ENCODE results near the gene CTBP2.
"Not testable (repeated sequence)": the region's sequence is repeated elsewhere in the genome, so short reads cannot be mapped to it uniquely, and the experiment has no call there.

CTBP2 gene

DNA sequence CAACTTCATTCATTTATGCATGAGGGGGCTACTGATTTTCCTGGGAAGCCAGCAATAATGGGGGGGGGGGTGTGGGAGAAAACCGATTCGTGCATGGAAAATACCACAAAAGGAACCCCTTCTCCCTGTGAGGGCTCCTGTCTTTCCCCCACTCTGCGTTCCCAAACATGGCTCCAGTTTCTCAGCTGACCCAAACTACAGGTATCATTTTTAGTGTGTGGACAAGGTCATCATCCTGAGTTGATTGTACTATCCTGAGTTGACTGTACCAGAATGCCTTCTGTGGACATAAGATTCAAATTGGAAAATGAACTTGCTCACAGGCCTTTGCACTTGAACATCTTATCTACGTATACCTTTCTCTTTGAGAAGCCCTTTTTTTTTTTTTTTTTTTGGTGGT is 168.5 kb downstream of the CTBP2 start:
- DNase-seq = no peak

DNA sequence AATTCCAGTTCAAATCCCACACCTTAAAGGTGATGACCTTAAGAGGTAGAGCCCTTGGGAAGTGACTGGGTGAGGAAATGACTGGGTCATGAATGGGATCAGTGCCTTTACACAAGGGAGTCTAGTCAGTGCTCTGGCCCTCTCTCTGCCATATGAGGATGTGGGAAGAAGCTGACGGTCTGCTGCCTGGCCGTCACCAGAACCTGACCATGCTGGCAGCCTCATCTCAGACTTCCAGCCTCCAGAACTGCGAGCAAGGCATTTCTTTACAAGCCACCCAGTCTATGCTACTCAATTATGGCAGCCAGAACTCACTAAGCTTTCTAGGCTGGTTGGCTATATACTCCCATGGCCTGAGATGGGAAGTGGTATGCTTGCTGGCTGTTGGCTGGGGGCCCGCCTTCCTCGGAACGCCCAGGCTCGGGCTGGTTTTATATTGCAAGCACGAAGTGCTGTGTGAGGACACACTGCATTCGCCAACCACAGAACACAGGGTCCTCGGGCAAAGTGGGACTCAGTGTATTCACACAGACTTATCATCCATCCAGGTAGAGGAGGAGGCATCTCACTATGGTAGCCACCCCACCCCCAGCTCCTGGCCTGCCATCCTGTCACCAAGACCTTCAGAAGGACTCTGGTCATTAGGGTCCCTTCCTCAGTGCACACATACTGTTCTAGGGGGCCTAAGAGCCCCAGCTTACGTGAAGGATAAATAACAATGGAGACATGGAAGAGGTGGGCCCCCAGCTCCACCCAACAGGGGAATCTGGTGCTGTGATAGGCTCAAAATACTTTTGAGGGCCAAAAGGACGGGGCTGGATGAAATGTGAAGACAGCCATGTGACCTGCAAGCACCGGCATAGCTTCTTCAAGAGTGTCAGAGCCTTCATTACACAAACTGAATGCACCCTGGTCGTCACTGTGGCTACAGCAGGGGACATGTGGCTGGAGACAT is 169.4 kb downstream of the CTBP2 start:
- DNase-seq = no peak

GRCh38 chr10:124989526-124989925 is 170.8 kb downstream of the CTBP2 start:
- no peak for DNase-seq

GRCh38 chr10:124988753-124989152 is 171.6 kb downstream of the CTBP2 start:
- not testable (repeated sequence) for DNase-seq

DNA sequence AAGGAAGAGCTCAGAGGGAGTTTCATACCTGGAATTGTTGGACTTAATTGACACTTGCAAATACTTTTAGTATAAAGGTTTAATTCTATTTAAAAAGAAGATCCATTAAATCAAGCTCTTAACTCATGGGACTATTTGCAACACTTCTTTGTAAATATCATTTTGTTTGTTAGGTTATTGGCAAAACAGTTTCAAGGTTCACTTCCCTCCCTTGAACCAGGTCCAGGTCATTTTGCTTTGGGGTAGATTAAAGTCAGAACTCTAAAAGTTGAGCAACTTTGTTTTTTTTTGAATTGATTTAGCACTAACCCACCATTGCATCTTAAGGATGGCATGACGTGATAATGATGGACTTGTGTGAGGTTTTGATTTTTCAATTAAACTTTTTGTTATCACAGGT is 172.6 kb downstream of the CTBP2 start:
- DNase-seq = no peak

DNA sequence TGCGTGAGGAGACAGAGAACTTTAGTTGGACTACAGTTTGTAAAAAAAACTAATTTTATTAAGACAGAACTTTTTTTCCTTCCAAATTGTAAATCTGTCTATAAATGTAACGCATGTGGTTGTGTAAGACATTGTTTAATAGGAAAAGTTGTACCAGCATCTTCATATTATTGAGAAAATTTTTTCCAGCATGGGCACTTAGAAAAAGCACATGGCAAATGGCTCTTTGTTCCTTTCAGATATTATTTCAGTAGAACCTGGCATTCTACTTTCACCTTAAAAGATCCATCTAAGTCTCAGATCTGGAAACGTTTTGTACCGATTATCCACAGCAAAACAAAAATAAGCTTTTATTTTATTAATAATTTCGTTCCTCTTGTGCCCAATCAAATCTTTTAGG is 175.2 kb downstream of the CTBP2 start:
- DNase-seq = no peak

DNA sequence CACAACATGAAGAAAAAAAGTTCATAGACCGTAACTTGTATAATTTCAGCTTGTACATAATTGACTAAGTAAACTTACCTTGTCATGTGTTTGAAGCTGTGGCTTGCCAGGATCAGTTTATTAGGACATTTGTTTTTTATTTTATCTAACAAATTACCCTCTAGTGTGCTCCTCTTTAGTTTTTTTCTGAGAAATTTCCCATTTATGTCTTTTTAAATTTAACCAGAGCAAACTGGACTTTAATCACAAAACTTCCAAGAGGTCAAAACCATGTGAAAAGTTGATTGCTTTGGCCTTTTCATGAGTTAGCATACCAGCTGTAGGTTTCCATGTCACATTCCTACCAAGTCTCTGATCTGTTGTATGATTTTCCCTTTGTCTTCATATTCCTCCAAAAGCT is 176.0 kb downstream of the CTBP2 start:
- no peak for DNase-seq

DNA sequence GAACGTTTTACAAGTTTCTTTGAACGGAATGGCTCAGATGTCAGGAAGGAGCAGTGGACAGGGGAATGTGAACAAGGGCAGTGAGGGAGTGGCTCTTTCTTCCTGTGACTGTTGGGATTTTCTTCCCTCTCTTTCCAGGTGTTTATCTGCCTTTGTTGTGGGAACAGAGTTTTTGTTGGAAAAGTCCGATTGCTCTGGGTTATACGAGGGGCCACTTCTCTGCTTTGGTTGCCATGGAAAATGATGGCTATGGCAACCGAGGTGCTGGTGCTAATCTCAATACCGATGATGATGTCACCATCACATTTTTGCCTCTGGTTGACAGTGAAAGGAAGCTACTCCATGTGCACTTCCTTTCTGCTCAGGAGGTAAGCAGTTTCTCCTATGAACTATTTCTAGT is 177.0 kb downstream of the CTBP2 start:
- DNase-seq = no peak

GRCh38 chr10:124978376-124978725 is 182.0 kb downstream of the CTBP2 start:
- no peak for DNase-seq

DNA sequence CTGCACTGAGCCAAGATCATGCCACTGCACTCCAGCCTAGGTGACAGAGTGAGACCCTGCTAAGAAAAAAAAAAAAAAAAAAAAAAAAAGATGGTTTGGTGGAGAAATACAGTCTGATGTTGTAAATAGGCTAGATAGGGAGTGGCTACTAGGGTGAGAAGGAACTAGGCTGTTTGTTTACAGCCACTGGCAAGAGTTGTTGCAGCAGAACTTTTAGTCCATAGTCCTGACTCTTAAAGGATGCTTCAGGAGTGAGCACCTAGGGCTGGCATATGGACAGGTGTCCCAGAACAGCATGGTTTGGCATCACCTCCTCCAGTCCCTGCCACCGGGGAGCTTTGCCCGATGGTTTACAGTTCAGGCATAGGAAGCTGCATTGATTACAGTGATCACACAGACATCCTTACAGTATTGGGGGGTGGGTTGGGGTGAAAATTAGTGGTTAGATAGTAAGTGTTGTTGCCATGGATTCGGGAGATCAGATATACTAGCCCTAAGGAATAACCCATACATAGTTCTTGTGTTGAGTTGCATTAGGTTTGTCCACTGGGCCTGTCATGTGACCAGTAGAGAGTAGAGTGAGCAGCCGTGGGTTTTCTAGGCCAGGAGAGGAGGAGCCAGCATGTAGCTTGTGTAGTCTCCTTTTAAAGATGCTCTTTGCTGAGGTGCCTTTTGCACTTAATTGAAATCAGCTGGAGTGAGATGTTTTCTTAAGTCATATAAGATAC is 182.6 kb downstream of the CTBP2 start:
- no peak for DNase-seq

GRCh38 chr10:124977161-124977560 is 183.2 kb downstream of the CTBP2 start:
- DNase-seq = no peak

DNA sequence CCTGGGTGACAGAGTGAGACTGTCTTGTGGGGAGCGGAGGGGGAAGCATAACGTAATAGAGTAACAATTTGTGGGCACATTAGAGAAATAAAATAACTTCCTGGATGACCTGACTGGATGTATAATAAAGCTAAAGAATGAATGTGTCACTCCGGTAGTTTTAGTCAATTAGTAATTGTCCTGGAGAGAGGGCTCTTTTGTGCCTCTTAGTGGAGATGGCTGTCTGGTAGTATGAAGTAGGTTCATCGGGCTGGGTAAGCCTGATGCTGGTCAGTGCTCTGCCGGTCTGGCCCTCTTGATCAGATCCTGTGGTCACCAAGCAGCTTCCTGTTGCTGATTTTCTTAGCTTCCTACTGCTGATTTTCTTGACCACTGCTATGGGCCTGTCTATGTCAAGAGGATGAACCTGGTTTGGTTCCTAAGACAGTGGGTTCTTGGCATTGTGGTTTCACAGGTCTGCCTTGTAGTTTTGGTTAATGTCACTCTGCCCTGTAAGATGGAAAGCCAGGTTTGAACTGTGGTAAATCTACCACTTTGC is 184.3 kb downstream of the CTBP2 start:
- DNase-seq = no peak

- DNase-seq = no peak
Measured at GRCh38 chr10:124974131-124974530, 186.2 kb downstream of the CTBP2 start.

DNA sequence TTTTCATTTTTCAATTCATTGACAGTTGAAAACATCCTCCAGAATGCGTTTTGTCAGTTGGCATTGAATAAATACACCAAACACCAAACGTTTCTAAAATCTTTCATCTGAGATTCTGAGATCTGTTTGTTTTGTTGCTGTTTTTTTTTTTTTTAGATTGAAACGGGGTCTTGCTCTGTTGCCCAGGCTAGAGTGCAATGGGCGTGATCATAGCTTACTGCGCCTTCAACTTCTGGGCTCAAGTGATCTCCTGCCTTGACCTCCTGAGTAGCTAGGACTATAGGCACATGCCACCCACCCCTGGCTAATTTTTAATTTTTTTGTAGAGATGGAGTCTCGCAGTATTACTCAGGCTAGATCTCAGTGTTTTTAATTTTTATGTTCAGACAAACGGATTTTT is 187.7 kb downstream of the CTBP2 start:
- no peak for DNase-seq

GRCh38 chr10:124971276-124971675 is 189.1 kb downstream of the CTBP2 start:
- no peak for DNase-seq

DNA sequence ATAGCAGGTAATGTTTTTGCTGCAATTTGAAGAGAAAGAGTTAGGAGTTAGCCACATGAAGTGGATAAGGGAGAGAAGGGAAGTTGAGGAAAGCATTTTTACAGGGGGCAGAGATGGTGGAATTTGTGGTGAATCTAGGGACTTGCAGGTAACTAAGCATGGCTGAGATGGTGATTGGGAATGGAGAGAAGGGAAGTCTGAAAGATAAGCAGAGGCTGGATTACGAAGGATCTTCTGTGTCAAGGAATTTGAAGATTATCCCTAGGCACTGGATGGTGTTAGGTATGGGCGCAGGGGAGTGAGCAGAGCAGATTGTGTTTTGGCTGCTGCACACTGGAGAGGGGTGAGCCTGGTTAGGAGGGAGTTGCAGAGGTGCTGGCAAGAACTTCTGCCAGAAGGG is 193.1 kb downstream of the CTBP2 start:
- DNase-seq = no peak

- DNase-seq = no peak
Measured at GRCh38 chr10:124966008-124966407, 194.4 kb downstream of the CTBP2 start.

DNA sequence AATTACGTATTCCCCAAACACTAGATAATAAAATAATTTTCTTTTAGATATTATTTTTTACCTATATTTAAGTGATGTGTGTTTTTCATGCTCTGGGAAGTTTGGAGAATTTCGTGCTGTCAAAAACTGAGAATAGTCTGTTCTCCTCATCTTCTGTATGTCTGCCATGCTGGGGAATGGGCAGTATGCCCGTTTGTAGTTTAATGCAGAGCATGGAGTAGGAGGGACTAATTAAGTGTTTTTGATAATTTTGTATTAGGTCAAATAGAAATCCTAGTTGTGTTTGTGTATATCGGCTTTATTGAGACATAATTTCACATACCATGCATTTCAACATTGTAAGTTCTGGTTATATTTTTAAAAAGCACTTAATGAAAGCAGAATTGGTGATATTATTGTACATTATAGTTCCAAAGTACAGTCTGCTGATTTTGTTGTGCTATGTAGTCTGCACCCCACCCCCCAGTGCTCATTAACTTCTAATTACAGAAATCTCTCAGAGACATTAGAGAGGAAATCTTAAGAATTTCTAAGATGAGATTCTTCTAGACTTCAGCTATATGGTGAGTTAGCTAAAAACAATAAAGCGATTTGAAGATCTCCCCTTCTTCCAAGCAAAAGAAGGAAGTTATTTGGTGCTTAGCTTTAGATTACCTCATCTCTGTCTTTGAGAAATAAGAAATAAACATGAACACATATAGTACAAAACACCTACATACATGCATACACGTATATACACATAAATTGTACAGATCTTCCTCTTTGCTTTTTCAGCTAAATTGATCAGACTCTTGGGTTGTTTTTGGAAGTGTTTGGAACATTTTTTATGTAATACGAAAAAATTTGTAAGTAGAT is 196.3 kb downstream of the CTBP2 start:
- DNase-seq = no peak

GRCh38 chr10:124962421-124962820 is 197.9 kb downstream of the CTBP2 start:
- DNase-seq = no peak

GRCh38 chr10:124961248-124961570 is 199.2 kb downstream of the CTBP2 start:
- DNase-seq = no peak

GRCh38 chr10:124959564-124959963 is 200.8 kb downstream of the CTBP2 start:
- DNase-seq = no peak

DNA sequence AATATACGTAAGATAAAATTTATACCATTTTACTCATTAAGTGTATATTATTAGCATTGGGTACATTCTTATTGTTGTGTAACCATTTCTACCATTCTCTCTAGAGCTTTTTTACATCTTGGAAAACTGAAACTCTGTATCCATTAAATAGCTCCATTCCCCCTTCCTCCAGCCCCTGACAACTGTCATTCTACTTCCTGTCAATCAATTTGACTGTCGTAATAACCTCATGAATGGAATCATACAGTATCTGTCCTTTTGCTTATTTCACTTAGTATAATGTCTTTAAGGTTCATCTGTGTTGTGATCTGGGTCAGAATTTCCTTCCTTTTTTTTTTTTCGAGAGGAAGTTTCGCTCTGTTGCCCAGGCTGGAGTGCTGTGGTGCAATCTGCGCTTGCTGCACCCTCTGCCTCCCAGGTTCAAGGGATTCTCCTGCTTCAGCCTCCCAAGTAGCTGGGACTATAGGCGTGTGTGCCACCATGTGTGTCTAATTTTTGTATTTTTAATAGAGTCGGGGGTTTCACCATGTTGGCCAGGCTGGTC is 202.9 kb downstream of the CTBP2 start:
- no peak for DNase-seq

DNA sequence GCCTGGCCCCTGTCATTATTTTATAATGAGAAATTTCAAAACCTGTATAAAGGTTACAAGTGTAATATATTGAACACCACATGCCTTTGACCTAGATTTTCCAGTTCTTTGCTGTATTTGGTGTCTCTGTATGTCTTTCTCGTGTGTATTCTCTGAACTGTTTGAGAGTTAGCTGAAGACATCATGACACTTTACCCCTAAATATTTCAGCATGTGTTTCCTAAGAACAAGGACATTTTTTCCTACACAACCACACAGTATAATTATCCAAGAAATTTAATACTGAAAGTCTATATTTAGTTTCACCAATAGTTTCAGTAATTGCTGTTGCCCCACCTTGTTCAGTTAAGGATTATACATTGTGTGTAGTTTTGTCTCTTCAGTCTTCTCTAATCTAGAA is 203.6 kb downstream of the CTBP2 start:
- DNase-seq = no peak

Data from KG1 (cell line).